Heart left ventricle (tissue), 16 donors: ENCODE results near the gene GPC3. TPM values are rescaled to one million over a fixed set of nuclear protein-coding genes. Genes with fewer than 3 reads are reported as not detected.

Experiments used
- ATAC-seq, 4 donors: fragments of 200-7000 bp; cut with Tn5 transposase; one replicate each; pipeline ENCODE4 v1.9.1; 2020 to 2022; ENCODE audit warnings: moderate library complexity in 4 of 4, mild to moderate bottlenecking in 3 of 4, moderate number of reproducible peaks in 1 of 4
- DNase-seq, 5 donors: peaks; one replicate each; pipeline ENCODE4 v3.0.0-alpha.2; 2020
- H3K27ac ChIP-seq, 12 donors: fragments of 200-600 bp; sonication (generic) in 4 of 12; one replicate each; pipeline versions ENCODE4 v1.5.0 to v1.8.0; 2016 to 2022; ENCODE audit warnings: mild to moderate bottlenecking in 2 of 12
- H3K27me3 ChIP-seq, 9 donors: fragments of 200-600 bp; sonication (generic) in 2 of 9; one replicate each; pipeline versions ENCODE4 v1.5.1 to v1.8.0; 2016 to 2022; ENCODE audit warnings: mild to moderate bottlenecking in 3 of 9
- H3K36me3 ChIP-seq, 9 donors: fragments of 200-600 bp; sonication (generic) in 2 of 9; one replicate each; pipeline versions ENCODE4 v1.5.0 to v1.8.0; 2018 to 2022; ENCODE audit warnings: mild to moderate bottlenecking in 2 of 9
- H3K4me1 ChIP-seq, 12 donors: fragments of 200-600 bp; sonication (generic) in 4 of 12; one replicate each; pipeline versions ENCODE4 v1.5.0 to v1.8.0; 2016 to 2022; ENCODE audit warnings: mild to moderate bottlenecking in 3 of 12
- H3K4me3 ChIP-seq, 12 donors: fragments of 200-600 bp; sonication (generic) in 4 of 12; one replicate each; pipeline versions ENCODE4 v1.5.0 to v1.8.0; 2017 to 2022; ENCODE audit warnings: mild to moderate bottlenecking in 9 of 12, moderate library complexity in 4 of 12
- H3K9me3 ChIP-seq, 12 donors: fragments of 200-600 bp; sonication (generic) in 4 of 12; one replicate each; pipeline versions ENCODE4 v1.5.0 to v1.8.0; 2016 to 2022; ENCODE audit warnings: mild to moderate bottlenecking in 1 of 12
- POLR2A ChIP-seq, 2 donors: fragments of 450-650 bp; IDR thresholded peaks; one replicate each; pipeline ENCODE4 v1.6.1; 2017; ENCODE audit warnings: antibody characterized with exemption in 2 of 2, mild to moderate bottlenecking in 2 of 2, moderate library complexity in 2 of 2
- WGBS, 4 donors: extraction: QIAGEN DNeasy Blood & Tissue Kit in 2 of 4; methylation state at CpG; one replicate each; pipeline versions ENCODE4 v1.1.5 to v1.1.7; 2013 to 2018; 5-methylcytosine and 5-hydroxymethylcytosine counted together
- intact Hi-C, 10 donors: fragments of 100-400 bp; cut with DNase I; formaldehyde crosslinking; loops; one replicate each; pipeline versions ENCODE4 v1.11.1 to v1.14.2; 2022
- polyA plus RNA-seq, 2 donors: library from polyadenylated mRNA; stranded (reverse); fragments of 200-250 nt; gene quantifications; one replicate each; pipeline ENCODE4 v1.2.3, GENCODE V29; 2013
- total RNA-seq, 9 donors: library from RNA; depleted of rRNA in 2 of 9; stranded (reverse); fragments of >200 nt in 2 of 9; fragmentation: NEBNext Ultra II Directional in 3 of 9; extraction: Animal tissue kit (Norgen Biotek cat#: 25700) in 3 of 9; gene quantifications; one replicate each; pipeline versions ENCODE4 v1.1.0 to v1.2.4, GENCODE V29; 2016 to 2023
- TF ChIP-seq, protein P1 (sequence below), 12 donors: fragments of 200-600 bp; sonication (generic) in 4 of 12; IDR thresholded peaks; one replicate each; pipeline versions ENCODE4 v1.5.0 to v1.8.0; 2018 to 2022; ENCODE audit warnings: antibody characterized with exemption in 12 of 12, mild to moderate bottlenecking in 5 of 12
- donor health status: ischemic (EF 13 %, LVEDD 7.1; RV severe dilation, severe dysfunction).
- donor health status: healthy with polysubstance abuse.
- donor health status: DM: no; HTN: yes; CAD: no.
- donor health status: DM: no; HTN: no; CAD: no.
- donor health status: ischemic (EF 25% LVEDD 6.9; RV normal size, moderate dysfunction).
- donor health status: ischemic (EF 25% LVEDD 5.7; RV mildly dilated, moderate dysfunction).
- donor health status: healthy.
- donor health status: DM: yes; HTN: yes; CAD: no.
- donor health status: ischemic (EF 35%, LVEDD 5.7; RV mildly dilated, moderate dysfunction).
- donor health status: nonischemic (EF 11% LVEDD 7.7; RV severe dilation, severe dysfunction).
- donor health status: DM: yes; HTN: yes; CAD: no.
- donor health status: PGD.
- donor health status: ischemic (EF 29% LVEDD 5.4; RV normal size, mild dysfunction).
- donor health status: nonischemic (EF 23%, LVEDD 6.1; RV moderate dilation, normal function).

Gene GPC3
- total and polyA plus RNA-seq, 11 donors, result 0.19 to 16.9 (median 2.8) TPM

GRCh38 chrX:133972916-133973315, 12.5 kb downstream of the GPC3 start:
- Histone ChIP-seq H3K4me3 (no peak overlapping the region), H3K27me3 (peaks cover 0 to 28% (median 0%) of the 10 kb centered on the region in 9 donors), H3K9me3 (no peaks in the 10 kb centered on the region), H3K4me1 (no peaks in the 10 kb centered on the region), H3K36me3 (no peaks in the 10 kb centered on the region), H3K27ac (no peak overlapping the region)
- no peak for ATAC-seq
- intact Hi-C loops, result no loop called here
- TF ChIP-seq POLR2A (IDR thresholded peaks at IDR 0.05), result no peak
- TF ChIP-seq, protein P1, sequence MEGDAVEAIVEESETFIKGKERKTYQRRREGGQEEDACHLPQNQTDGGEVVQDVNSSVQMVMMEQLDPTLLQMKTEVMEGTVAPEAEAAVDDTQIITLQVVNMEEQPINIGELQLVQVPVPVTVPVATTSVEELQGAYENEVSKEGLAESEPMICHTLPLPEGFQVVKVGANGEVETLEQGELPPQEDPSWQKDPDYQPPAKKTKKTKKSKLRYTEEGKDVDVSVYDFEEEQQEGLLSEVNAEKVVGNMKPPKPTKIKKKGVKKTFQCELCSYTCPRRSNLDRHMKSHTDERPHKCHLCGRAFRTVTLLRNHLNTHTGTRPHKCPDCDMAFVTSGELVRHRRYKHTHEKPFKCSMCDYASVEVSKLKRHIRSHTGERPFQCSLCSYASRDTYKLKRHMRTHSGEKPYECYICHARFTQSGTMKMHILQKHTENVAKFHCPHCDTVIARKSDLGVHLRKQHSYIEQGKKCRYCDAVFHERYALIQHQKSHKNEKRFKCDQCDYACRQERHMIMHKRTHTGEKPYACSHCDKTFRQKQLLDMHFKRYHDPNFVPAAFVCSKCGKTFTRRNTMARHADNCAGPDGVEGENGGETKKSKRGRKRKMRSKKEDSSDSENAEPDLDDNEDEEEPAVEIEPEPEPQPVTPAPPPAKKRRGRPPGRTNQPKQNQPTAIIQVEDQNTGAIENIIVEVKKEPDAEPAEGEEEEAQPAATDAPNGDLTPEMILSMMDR (IDR thresholded peaks at IDR 0.05), result no peak
- WGBS, 4 donors, result 57 to 86% (median 71%) methylated on average over 4 of the region's 4 CpGs
- DNase-seq, result no peak

GRCh38 chrX:133971586-133971985, 13.8 kb downstream of the GPC3 start:
- DNase-seq (no peak), ATAC-seq (no peak)
- H3K27ac ChIP-seq, result no peak overlapping the region
- 69 to 84% (median 75%) methylated on average over 3 of the region's 3 CpGs for WGBS, 4 donors
- intact Hi-C loops, result no loop called here
- H3K4me3 ChIP-seq, result no peak overlapping the region
- no peak for TF ChIP-seq POLR2A (IDR thresholded peaks at IDR 0.05)
- TF ChIP-seq, protein P1 (IDR thresholded peaks at IDR 0.05), result no peak
- no peaks in the 10 kb centered on the region for H3K4me1 ChIP-seq
- H3K27me3 ChIP-seq, result peaks cover 0 to 36% (median 0%) of the 10 kb centered on the region in 9 donors
- no peaks in the 10 kb centered on the region for H3K9me3 ChIP-seq
- no peaks in the 10 kb centered on the region for H3K36me3 ChIP-seq

- peaks cover 0 to 43% (median 0%) of the 10 kb centered on the region in 9 donors for H3K27me3 ChIP-seq
- no peaks in the 10 kb centered on the region for H3K9me3 ChIP-seq
- no peaks in the 10 kb centered on the region for H3K4me1 ChIP-seq
- DNase-seq, result no peak
- intact Hi-C loops, result no loop called here
- WGBS, 4 donors, result 44 to 57% (median 46%) methylated on average over 5 of the region's 5 CpGs
- no peak for ATAC-seq
- H3K4me3 ChIP-seq, result no peak overlapping the region
- H3K36me3 ChIP-seq, result no peaks in the 10 kb centered on the region
- TF ChIP-seq, protein P1 (IDR thresholded peaks at IDR 0.05), result no peak
- no peak for TF ChIP-seq POLR2A (IDR thresholded peaks at IDR 0.05)
- H3K27ac ChIP-seq, result no peak overlapping the region
Measured at GRCh38 chrX:133970076-133970475, 15.3 kb downstream of the GPC3 start.

DNA sequence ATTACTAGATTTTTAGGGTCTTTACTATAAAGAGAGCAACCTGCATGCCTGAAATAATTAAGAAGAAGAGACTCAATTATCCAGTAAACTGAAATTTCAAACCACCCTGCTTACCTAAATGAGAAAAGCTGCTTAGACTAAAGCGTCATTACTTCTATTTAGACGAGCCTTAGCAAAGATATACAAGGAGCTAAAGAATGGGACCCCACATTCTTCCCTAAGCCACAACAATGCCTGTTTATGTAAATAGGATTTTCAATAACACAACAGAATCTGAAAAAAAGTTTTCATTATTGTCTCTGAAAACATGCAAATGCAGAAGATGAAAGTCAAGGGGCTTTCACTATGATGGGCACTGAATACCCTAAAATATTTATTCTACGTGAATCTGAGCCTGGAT, 16.2 kb downstream of the GPC3 start:
- no peak overlapping the region for H3K27ac ChIP-seq
- WGBS, 4 donors, result 57 to 78% (median 73%) methylated on average over 3 of the region's 3 CpGs
- TF ChIP-seq, protein P1 (IDR thresholded peaks at IDR 0.05), result no peak
- TF ChIP-seq POLR2A (IDR thresholded peaks at IDR 0.05), result no peak
- ATAC-seq (no peak), DNase-seq (no peak)
- H3K4me1 ChIP-seq, result no peaks in the 10 kb centered on the region
- no peaks in the 10 kb centered on the region for H3K36me3 ChIP-seq
- peaks cover 0 to 41% (median 0%) of the 10 kb centered on the region in 9 donors for H3K27me3 ChIP-seq
- intact Hi-C loops, result no loop called here
- no peaks in the 10 kb centered on the region for H3K9me3 ChIP-seq
- H3K4me3 ChIP-seq, result no peak overlapping the region
